AG04449 (cell line): Measurements from ENCODE around the gene ATP10A.

Experiments
- CTCF ChIA-PET: fragments of 350-600 bp; formaldehyde crosslinking; extraction: SDS; loops from one replicate; lab custom pipeline; 2021; ENCODE audit warnings: antibody characterized with exemption; lab: Yijun Ruan, JAX
- POLR2A ChIA-PET: fragments of 400-600, 350-600 bp; formaldehyde crosslinking; extraction: SDS; loops from one replicate; lab custom pipeline; 2020; ENCODE audit warnings: antibody characterized with exemption, inconsistent platforms; lab: Yijun Ruan, JAX
- DNase-seq: peaks from one replicate; pipeline ENCODE4 v3.0.0-alpha.2; 2010; ENCODE audit warnings: low read depth, low spot score
- H3K4me3 ChIP-seq: 2 replicates; pipeline ENCODE4 v1.5.1; 2011; ENCODE audit warnings: low read depth, mild to moderate bottlenecking, control low read depth, low read length
- TF ChIP-seq, protein P1 (sequence below): IDR thresholded peaks from one replicate; pipeline ENCODE4 v1.5.1; 2011; ENCODE audit warnings: mild to moderate bottlenecking, moderate library complexity, low read length, control low read depth, inconsistent platforms; ENCODE audit not compliant: insufficient read depth; ENCODE audit errors: missing control alignments

ATP10A gene

DNA sequence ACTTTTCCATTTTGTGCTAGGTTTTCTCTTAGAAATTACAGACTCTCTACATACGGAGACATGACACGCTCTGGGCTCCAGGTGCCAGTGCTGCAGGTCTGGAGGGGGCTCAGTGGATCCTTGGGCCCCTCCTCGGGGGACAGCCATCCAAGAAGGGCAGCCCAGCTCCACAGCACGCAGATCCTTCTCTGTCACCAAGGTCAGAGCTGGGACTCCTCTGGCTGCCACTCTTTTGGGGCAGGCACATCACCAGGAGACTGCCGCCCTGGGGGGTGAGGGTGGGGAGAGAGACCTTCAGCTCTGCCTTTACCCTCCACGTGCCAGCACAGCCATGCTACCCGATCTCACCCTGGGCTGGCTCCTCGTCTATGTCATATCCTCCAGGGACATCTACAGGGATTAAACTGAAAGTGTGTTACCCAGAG lies 65.6 kb downstream of the ATP10A start:
- CTCF ChIA-PET = interaction anchor here (1.0 kb wide), 1 partner anchor 136 kb away, joined by 7 read pairs; no protein-coding TSS in a partner anchor
- POLR2A ChIA-PET = no interaction called here
- no peak overlapping the region for H3K4me3 ChIP-seq
- TF ChIP-seq, protein P1, sequence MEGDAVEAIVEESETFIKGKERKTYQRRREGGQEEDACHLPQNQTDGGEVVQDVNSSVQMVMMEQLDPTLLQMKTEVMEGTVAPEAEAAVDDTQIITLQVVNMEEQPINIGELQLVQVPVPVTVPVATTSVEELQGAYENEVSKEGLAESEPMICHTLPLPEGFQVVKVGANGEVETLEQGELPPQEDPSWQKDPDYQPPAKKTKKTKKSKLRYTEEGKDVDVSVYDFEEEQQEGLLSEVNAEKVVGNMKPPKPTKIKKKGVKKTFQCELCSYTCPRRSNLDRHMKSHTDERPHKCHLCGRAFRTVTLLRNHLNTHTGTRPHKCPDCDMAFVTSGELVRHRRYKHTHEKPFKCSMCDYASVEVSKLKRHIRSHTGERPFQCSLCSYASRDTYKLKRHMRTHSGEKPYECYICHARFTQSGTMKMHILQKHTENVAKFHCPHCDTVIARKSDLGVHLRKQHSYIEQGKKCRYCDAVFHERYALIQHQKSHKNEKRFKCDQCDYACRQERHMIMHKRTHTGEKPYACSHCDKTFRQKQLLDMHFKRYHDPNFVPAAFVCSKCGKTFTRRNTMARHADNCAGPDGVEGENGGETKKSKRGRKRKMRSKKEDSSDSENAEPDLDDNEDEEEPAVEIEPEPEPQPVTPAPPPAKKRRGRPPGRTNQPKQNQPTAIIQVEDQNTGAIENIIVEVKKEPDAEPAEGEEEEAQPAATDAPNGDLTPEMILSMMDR = no peak
- no peak for DNase-seq

DNA sequence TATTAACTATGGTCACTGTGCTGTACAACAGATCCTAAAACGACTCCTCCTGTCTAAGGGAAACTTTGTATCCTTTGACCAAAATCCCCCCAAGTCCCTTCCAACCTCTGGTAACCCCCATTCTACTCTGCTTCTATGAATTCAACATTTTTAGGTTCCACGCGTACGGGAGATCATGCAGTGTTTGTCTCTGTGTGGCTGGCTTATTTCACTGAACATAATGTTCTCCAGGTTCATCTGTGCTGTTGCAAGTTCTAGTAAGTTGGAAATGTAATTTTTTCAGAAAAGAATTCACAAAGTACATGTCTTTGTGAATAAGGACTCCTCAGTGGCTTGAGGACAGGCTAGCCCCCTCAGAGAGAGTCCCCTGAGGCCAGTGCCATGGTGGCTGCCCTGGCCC lies 66.1 kb downstream of the ATP10A start:
- ChIA-PET POLR2A (no interaction called here), CTCF (interaction anchor here (1.0 to 1.3 kb wide), 3 partner anchors 11 to 136 kb away, joined by 3 to 7 read pairs (median 4); no protein-coding TSS in a partner anchor)
- TF ChIP-seq, protein P1 = no peak
- DNase-seq = no peak
- no peak overlapping the region for H3K4me3 ChIP-seq

DNA sequence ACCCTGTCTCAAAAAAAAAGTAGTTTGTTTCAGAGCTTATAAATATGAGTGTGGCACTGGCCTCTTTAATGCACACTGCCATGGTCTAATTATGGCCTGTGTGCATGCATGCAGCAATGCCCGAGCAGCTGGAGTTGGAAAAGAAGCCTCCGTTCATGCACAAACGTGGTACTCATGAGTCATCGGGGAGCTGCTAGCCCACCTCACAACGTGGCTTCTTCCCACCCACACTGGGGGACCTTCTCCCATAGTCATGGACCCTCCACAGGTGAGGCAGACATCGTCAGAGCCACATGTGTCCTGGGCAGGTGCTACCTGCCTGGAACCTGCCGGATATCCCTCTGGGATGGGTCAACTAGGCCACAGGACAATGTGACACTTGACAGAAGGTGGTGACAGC lies 66.7 kb downstream of the ATP10A start:
- TF ChIP-seq, protein P1 = no peak
- POLR2A ChIA-PET = no interaction called here
- no peak overlapping the region for H3K4me3 ChIP-seq
- CTCF ChIA-PET = interaction anchor here (1.0 to 2.5 kb wide), 4 partner anchors 8 to 27 kb away, joined by 3 to 13 read pairs (median 4); no protein-coding TSS in a partner anchor
- DNase-seq = no peak

- H3K4me3 ChIP-seq = no peak overlapping the region
- TF ChIP-seq, protein P1 = no peak
- POLR2A ChIA-PET = no interaction called here
- no peak for DNase-seq
- CTCF ChIA-PET = interaction anchor here (1.3 to 2.5 kb wide), 3 partner anchors 9 to 12 kb away, joined by 3 to 13 read pairs (median 3); no protein-coding TSS in a partner anchor
Observed at GRCh38 chr15:25795712-25796111, 67.4 kb downstream of the ATP10A start.

GRCh38 chr15:25795061-25795460 lies 68.1 kb downstream of the ATP10A start:
- ChIA-PET CTCF (interaction anchor here (1.5 to 2.5 kb wide), 2 partner anchors 10 to 11 kb away, joined by 3 to 13 read pairs; no protein-coding TSS in a partner anchor), POLR2A (no interaction called here)
- TF ChIP-seq, protein P1 = no peak
- H3K4me3 ChIP-seq = no peak overlapping the region
- DNase-seq = no peak

- TF ChIP-seq, protein P1 = no peak
- no peak for DNase-seq
- ChIA-PET CTCF (interaction anchor here (0.6 to 1.2 kb wide), 3 partner anchors 7 to 140 kb away, joined by 3 read pairs; no protein-coding TSS in a partner anchor), POLR2A (no interaction called here)
- H3K4me3 ChIP-seq = no peak overlapping the region
Observed at GRCh38 chr15:25793354-25794050, 69.6 kb downstream of the ATP10A start.
